ENCODE results near the gene IGFBP7. TPM values are rescaled to one million over a fixed set of nuclear protein-coding genes. Genes with fewer than 3 reads are reported as not detected.

IGFBP7 gene
- total and polyA plus RNA-seq, 2 of the 8 experiments (the other 6 are each of a cell fraction or from before 2014, with no cell fraction given) = 0.17 to 0.48 TPM

- no peaks in the 10 kb centered on the region for H3K4me1 ChIP-seq (replicated peaks in 1 of 4; ENCODE audit: control insufficient read depth in 3 of 4, insufficient read depth in 4 of 4, low read length in 3 of 4)
- no peak overlapping the region for H3K56ac ChIP-seq (replicated peaks; ENCODE audit: insufficient read length, low read depth, low read length)
- no peak overlapping the region for H3K14ac ChIP-seq (ENCODE audit: insufficient read length)
- no peak overlapping the region for H4K5ac ChIP-seq (ENCODE audit: insufficient read length, low read depth, low read length)
- no peaks in the 10 kb centered on the region for H3K79me1 ChIP-seq (ENCODE audit: low read depth, low read length)
- no peak overlapping the region for H2BK12ac ChIP-seq (ENCODE audit: low read depth, low read length)
- H2AK5ac ChIP-seq (ENCODE audit: low read depth, low read length) = no peak overlapping the region
- H3K23me2 ChIP-seq (ENCODE audit: low read depth, low read length) = no peaks in the 10 kb centered on the region
- H4K91ac ChIP-seq (replicated peaks; ENCODE audit: insufficient read length, low read length) = no peak overlapping the region
- no peak overlapping the region for H3K18ac ChIP-seq (ENCODE audit: extremely low read depth, low read length)
- no peak overlapping the region for H2BK5ac ChIP-seq (ENCODE audit: low read depth, low read length)
- H2BK120ac ChIP-seq (replicated peaks; ENCODE audit: low read depth, low read length) = no peak overlapping the region
- ChIA-PET POLR2A (ENCODE audit: partially characterized antibody) (no interaction called here), CTCF (ENCODE audit: partially characterized antibody) (no interaction called here)
- H4K8ac ChIP-seq (ENCODE audit: extremely low read depth, insufficient read depth, low read length) = no peak overlapping the region
- H3K27me3 ChIP-seq (replicated peaks in 1 of 4; ENCODE audit: control insufficient read depth in 3 of 4, extremely low read depth in 1 of 4, insufficient read depth in 3 of 4, low read length in 3 of 4) = no peaks in the 10 kb centered on the region
- no peak overlapping the region for H3K4me2 ChIP-seq (ENCODE audit: insufficient read depth in 1 of 2, low read depth in 2 of 2, low read length in 2 of 2)
- no peak overlapping the region for H2BK15ac ChIP-seq (ENCODE audit: low read length)
- H3K36me3 ChIP-seq (ENCODE audit: control insufficient read depth in 2 of 4, insufficient read depth in 4 of 4, low read length in 3 of 4) = no peaks in the 10 kb centered on the region
- whole genome bisulfite sequencing, 2 experiments (ENCODE audit: extremely low coverage in 1 of 2, insufficient coverage in 1 of 2, insufficient read length in 1 of 2, insufficient replicate concordance in 2 of 2, low coverage in 1 of 2, low lambda C conversion rate in 2 of 2, missing lambda C conversion rate in 1 of 2) = 68% methylated on average over 5 of the region's 5 CpGs; no CpG with 5 or more reads in 1 of the 2 experiments
- no peak overlapping the region for H3K4me3 ChIP-seq (ENCODE audit: extremely low read depth in 1 of 4, insufficient read depth in 2 of 4, low read depth in 3 of 4, low read length in 4 of 4)
- no peaks in the 10 kb centered on the region for H3K9me3 ChIP-seq (ENCODE audit: insufficient read depth in 2 of 2, low read depth in 1 of 2, low read length in 1 of 2)
- no peak for TF ChIP-seq GTF2F1 (IDR thresholded peaks at IDR 0.05; ENCODE audit: borderline replicate concordance, low read depth, low read length)
- no peak for TF ChIP-seq TAF1 (IDR thresholded peaks at IDR 0.05; ENCODE audit: low read depth, low read length)
- no peak for TF ChIP-seq CTBP2 (IDR thresholded peaks at IDR 0.05; ENCODE audit: borderline replicate concordance, insufficient read depth, insufficient read length, low read length)
- no peak for TF ChIP-seq HDAC6 (IDR thresholded peaks at IDR 0.05; ENCODE audit: low read depth, low read length)
- H4K20me1 ChIP-seq (replicated peaks in 1 of 2; ENCODE audit: control insufficient read depth in 1 of 2, insufficient read depth in 2 of 2, low read length in 2 of 2) = no peaks in the 10 kb centered on the region
- H3K9ac ChIP-seq (replicated peaks in 1 of 4; ENCODE audit: extremely low read depth in 1 of 4, low read depth in 3 of 4, low read length in 3 of 4) = no peak overlapping the region
- H3K27ac ChIP-seq (ENCODE audit: low read depth, low read length) = no peak overlapping the region
- no peaks in the 10 kb centered on the region for H3K79me2 ChIP-seq (ENCODE audit: control insufficient read depth in 1 of 2, insufficient read depth in 2 of 2, low read length in 2 of 2)
- H2AFZ ChIP-seq (ENCODE audit: low read length) = no peak overlapping the region
- H3K4ac ChIP-seq (replicated peaks; ENCODE audit: insufficient read length, low read depth, low read length) = no peak overlapping the region
- no peak overlapping the region for H2BK20ac ChIP-seq (ENCODE audit: low read length)
- H3K23ac ChIP-seq (ENCODE audit: insufficient read length) = no peak overlapping the region
- DNase-seq (ENCODE audit: low read depth in 1 of 2, low spot score in 2 of 2) (no peak), FAIRE-seq (no peak)
These were observed 48.8 kb downstream of the IGFBP7 start for GRCh38 chr4:57061395-57061794.
